GM20000 (cell line): Measurements from ENCODE around the gene CDH23.

ENCODE experiments used
- DNase-seq: peaks from one replicate; pipeline ENCODE4 v3.0.0; 2012; ENCODE audit warnings: low spot score
- TF ChIP-seq, protein P1 (sequence below): IDR thresholded peaks from 2 replicates; pipeline ENCODE4 v1.5.1; 2012; ENCODE audit warnings: mild to moderate bottlenecking, control low read depth; ENCODE audit errors: extremely low read depth, missing control alignments

CDH23 gene

DNA sequence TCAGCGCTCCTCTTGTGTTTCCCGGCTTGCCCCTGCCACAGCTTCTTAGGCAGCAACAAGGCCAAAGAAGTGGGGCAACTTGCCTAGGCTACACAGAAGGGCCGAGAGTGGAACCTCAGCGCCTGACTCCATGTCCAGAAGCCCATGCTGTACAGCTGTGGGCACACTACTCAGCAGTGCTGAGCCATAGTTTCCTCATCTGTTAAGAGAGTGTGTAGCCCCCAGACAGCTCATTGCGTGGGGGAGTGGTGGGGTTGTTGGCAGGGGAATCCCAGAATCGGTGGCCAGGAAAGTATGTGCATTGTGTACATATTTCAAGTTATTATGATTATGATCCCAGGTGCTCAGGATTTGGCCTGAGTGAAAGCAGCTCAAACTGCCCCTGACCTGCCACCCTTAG is 96.2 kb downstream of the CDH23 start:
- TF ChIP-seq, protein P1, sequence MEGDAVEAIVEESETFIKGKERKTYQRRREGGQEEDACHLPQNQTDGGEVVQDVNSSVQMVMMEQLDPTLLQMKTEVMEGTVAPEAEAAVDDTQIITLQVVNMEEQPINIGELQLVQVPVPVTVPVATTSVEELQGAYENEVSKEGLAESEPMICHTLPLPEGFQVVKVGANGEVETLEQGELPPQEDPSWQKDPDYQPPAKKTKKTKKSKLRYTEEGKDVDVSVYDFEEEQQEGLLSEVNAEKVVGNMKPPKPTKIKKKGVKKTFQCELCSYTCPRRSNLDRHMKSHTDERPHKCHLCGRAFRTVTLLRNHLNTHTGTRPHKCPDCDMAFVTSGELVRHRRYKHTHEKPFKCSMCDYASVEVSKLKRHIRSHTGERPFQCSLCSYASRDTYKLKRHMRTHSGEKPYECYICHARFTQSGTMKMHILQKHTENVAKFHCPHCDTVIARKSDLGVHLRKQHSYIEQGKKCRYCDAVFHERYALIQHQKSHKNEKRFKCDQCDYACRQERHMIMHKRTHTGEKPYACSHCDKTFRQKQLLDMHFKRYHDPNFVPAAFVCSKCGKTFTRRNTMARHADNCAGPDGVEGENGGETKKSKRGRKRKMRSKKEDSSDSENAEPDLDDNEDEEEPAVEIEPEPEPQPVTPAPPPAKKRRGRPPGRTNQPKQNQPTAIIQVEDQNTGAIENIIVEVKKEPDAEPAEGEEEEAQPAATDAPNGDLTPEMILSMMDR = no peak
- DNase-seq = no peak

DNA sequence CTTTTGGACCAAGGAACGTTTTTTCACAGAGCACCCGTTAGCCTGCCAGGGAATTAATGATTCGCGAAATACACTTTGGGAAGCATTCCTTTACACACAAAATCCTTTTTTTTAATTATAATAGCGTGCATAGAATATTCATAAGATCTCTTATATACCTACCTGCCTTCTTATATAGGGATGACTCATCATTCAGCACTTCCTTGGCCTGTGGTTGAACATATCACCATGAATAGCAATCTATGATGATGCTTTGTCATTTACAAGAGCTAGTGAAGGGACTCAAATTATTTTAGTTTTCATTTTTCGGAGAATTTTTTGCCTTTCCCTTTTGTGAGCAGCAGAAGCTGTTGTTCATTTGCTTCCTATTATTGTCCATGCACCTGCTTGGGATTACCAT is 97.0 kb downstream of the CDH23 start:
- DNase-seq = no peak
- TF ChIP-seq, protein P1 = no peak

DNA sequence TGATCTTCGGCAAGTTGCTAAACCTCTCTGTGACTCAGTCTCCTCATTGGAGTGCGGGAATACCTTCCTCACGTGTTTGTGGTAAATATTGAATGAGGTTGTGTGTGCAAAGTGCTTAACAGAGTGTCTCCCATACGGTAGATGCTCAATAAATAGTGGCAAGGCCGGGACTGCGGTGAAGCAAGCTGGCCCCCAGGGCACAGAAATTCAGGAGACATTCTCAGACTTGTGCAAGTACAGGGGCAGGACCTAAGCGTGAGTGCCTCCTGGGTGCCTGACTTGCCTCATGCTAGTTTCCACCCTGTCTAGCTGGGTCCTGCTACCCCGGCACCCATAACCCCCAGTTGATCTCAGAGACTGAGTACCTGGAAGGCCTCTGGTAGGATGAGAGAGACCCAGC is 97.8 kb downstream of the CDH23 start:
- TF ChIP-seq, protein P1 = no peak
- no peak for DNase-seq

DNA sequence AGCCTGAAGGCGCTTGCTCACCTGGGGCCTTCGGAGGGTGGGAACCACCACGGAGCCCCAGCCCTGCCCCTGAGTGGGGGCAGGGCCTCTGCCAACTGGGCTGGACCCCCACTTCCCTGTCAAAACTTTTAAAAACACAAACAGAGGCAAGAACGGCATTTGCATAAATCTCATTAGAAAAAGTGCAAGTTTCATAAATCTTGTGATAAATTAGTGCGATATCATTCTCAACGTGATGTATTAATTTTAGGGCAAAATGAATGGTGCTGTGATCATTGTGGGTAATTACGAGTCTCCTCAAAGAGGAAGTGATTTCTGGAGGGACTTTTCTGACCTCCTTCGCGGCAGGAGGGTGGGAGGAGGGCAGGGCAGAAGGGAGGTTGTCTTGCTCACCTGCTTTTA is 98.3 kb downstream of the CDH23 start:
- TF ChIP-seq, protein P1 = no peak
- peak; percentile 67 for DNase-seq

DNA sequence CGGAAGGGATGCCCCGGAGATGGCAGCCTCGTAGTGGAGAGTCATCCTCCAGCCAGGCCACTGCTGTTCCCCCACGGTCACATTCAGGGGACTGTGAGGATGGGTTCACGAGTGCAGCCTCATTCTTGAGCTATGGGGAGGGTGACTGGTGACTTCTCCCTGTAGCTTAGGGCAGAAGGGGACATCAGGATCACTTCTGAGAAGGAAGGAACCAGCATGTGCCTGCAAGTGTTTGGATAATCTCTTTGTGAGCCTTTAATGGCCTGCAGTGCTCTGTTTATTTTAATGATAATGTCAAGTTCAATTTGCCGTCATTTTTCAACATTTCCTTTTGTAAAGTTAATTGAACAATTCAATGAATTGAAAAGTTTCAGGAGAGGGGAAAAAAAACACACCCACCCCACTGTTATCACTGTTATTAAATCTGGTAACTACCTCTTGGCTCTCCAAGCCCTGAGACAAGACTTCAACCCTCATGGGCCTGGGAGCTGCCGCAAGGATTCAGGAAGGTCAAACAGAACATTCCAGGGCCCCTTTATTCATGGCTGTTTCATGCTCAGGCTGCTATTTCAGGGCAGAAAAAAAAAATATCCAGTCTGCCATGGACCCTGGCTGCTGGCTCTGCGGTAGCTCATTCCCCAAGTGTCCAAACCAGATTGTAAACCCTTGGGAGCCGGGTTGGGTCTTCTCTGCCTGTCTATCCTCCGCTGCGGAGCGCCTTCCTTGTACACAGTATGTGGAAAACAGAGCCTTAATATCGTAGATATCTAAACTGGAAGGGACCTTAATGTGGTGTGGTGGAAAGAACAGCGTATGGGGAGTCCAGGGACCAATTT is 100.4 kb downstream of the CDH23 start:
- DNase-seq = no peak
- TF ChIP-seq, protein P1 = no peak

DNA sequence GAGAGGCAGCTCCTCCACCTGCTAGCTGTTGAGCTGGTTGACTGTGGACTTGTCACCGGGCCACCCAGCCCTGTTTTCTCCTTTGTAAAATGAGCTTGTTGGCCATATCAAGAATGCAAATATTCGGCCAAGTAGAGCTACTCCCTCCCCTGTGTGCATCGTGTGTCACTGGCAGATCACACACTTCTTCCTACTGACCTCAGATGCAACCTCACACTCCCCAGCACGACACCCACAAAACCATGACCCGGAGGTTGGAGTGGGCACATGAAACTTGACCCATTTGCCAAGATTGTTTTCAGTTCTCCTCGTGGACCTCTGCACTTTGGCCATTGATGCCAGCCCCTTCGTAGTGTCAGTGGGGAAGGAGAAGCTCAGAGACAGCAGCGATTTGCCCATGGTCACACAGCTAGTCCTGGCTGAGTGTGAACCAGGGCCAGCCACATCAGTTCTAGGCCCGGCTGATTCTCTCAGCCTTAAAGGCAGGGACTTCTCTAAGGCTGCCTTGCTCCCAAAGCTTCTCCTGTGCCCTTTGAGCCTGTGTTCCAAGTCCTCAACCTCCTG is 101.1 kb downstream of the CDH23 start:
- no peak for DNase-seq
- TF ChIP-seq, protein P1 = no peak

DNA sequence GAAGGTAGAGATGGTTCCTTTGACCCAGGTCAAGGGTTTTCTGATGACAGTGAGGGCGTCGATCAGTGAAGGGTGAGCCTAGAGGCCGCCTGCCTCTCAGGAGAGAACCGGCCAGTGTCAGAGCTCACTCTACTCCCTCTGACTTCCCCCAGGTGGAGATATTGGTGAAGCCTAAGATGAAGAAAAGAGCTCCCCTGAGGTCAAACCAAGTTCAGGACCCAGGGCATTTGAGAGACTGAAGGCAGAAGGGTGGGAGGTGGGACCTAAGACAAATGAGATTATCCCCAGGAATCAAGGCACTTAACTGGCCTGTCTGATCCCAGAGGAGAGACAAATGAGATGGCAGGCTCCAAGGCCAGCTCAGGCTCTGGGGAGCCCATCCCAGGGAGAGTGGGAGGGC is 104.7 kb downstream of the CDH23 start:
- DNase-seq = no peak

More for the DNA sequence above, 104.7 kb downstream of the CDH23 start:
- TF ChIP-seq, protein P1 = no peak
